ENCODE measurements around the gene RPS13.
"Not testable (repeated sequence)": the region's sequence is repeated elsewhere in the genome, so short reads cannot be mapped to it uniquely, and the experiment has no call there.

Gene RPS13

DNA sequence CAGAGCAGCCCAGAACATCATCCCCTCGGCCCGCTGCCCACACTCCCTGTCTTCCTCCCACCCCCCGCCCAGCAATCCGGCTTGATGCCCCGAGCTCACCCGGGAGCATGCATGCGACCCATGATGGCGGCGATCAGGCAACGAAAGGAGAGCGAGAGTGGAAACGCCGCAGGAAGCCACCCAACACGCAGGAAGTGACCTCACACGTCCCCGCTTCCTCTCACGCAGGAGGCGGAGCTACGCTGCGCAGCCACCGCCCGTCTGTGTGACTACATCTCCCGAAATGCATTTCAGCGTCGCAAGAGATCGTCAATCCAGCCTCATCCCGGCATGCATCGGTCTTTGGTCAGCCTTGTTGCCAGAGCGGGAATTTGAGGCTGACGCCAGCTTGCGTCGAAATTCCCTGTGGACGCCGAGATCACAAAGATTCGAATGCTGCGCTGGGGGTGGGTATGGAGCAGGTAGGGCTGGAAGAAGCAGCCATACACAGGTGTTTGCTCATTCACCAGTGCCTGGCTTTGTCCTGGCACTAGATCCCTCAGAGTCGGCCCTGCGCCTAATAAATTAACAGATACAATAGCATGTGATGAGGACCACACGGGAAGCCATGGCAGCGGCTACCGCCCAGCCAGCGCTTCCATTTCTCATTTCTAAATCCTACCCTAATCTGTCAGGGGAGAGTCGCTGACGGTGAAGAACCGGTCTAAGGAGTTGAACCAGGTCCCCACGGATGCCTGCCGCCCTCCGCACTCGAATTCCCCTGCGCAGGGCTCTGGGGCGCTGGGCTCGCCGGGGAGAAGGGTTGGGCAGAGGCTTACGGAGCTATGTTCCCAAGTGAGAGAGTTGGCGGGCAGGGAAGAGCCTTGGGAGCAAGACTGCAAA, at the start of gene RPS13:
TSS of gene RPS13 (minus strand) at position 148 of the 882 bp plus-strand sequence. CDS start at position 122, 26 bp downstream.
- peak; percentile 83 to 94 (median 90) for DNase-seq

DNA sequence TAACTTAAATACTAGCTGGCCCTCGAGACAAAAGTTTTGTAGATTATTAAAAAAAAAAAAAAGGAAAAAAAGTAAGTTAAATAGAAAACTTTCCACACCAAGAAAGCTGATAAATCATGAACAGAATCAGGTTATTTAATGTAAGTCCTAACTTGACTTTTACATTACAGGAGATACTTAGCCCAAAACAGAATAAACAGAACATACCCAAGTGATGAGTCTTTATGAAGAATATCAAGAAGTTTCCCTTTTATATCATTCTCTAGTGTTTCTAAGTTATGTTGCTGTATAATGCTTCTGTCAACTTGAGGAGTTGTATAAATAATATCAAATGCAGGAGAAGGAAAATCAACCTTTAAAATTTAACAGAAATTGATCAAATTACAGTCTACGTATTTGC, 44.5 kb upstream of the RPS13 start:
- no peak for DNase-seq

GRCh38 chr11:17117262-17117661, 39.8 kb upstream of the RPS13 start:
- DNase-seq: no peak

DNA sequence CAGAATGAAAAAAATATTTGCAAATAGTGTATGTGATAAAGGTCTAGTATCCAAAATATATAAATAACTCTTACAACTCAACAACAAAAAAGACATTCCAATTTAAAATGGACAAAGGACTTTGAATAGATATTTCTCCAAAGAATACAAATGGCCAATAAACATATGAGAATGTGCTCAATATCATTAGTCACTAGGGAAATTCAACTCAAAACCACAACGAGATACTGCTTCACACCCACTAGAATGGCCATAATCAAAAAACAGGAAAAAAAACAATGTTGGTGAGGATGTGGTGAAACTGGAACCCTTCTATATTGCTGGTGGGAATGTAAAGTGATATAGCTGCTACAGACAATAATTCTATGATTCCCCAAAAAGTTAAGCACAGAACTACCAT, 38.6 kb upstream of the RPS13 start:
- no peak for DNase-seq

DNA sequence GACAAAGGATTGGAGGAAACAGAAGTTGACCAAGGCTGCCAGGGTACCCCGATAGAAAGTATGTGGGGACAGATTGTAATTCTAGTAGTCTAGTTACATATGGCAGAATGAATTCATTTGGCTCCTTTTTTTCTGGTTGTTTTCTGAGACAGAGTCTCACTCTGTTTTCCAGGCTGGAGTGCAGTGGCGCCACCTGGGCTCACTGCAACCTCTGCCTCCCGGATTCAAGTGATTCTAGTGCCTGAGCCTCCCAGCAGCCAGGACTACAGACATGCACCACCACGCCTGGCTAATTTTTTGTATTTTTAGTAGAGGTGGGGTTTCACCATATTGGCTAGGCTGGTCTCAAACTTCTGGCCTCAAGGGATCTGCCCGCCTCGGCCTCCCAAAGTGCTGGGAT, 30.3 kb upstream of the RPS13 start:
- DNase-seq: not testable (repeated sequence)

DNA sequence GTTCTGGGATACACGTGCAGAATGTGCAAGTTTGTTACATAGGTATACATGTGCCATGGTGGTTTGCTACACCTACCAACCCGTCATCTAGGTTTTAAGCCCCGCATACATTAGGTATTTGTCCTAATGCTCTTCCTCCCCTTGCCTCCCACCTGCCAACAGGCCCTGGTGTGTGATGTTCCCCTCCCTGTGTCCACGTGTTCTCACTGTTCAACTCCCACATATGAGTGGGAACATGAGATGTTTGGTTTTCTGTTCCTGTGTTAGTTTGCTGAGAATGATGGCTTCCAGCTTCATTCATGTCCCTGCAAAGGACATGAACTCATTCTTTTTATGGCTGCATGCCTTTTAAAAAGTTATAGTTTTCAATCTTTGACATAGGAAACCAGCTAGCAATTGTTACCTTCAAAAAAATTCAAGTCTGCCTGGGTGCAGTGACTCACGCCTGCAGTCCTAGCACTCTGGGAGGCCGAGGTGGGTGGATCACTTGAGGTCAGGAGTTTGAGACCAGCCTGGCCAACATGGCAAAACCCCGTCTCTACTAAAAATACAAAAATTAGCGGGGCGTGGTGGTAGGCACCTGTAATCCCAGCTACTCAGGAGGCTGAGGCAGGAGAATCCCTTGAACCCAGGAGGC, 28.1 kb upstream of the RPS13 start:
- DNase-seq: not testable (repeated sequence)

GRCh38 chr11:17102462-17102861, 25.0 kb upstream of the RPS13 start:
- no peak for DNase-seq

DNA sequence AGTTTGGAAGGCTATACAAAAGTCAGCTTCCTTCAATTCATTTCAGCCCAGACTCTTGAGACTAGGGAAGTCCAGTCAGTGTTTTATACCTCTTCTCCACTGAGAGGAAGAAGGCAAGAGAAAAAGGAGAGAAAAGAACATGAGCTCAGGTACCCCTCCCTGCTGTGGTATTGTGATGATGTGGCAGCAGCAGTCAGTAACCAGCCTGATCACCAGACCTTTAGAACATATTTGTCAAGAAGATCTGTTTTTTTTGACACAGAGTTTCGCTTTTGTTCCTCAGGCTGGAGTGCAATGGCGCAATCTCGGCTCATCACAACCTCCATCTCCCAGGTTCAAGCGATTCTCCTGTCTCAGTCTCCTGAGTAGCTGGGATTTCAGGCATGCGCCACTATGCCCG, 21.2 kb upstream of the RPS13 start:
- no peak for DNase-seq

DNA sequence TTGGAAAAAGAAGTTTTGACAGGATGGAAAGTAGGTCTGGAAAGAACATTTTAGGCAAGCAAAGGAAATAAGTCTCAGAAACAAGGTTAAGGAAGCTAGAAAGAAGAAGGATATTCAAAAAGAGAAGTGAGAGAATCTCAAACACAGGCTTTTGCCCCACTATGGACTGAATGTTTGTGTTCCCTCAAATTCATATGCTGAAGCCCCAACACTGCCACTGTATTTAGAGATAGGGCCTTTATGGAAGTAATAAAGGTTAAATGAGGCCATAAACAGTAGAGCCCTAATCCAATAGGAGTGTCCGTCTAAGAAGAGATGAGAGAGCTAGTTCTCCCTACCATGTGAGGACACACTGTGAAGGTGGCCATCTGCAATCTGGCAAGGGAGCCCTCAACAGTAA, 20.6 kb upstream of the RPS13 start:
- DNase-seq: no peak

DNA sequence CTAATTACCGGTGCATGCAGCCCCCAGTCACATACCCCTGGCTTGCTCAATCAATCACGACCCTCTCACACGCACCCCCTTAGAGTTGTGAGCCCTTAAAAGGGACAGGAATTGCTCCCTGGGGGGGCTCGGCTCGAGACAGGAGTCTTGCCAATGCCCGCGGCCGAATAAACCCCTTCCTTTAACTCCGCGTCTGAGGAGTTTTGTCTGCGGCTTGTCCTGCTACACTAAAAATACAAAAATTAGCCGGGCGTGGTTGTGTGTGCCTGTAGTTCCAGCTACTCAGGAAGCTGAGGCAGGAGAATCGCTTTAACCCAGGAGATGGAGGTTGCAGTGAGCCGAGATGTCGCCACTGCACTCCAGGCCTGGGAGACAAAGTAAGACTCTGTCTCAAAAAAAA, 8.5 kb upstream of the RPS13 start:
- DNase-seq: not testable (repeated sequence)

- DNase-seq: peak in 2 of 6 experiments; percentile 59 to 64
Measured at GRCh38 chr11:17077240-17077519, 287 bp downstream of the RPS13 start.

GRCh38 chr11:17076517-17077239, 789 bp downstream of the RPS13 start:
- no peak for DNase-seq

- DNase-seq: peak in 1 of 6 experiments; percentile 8
Measured at GRCh38 chr11:17075506-17075905, 2.0 kb downstream of the RPS13 start.

DNA sequence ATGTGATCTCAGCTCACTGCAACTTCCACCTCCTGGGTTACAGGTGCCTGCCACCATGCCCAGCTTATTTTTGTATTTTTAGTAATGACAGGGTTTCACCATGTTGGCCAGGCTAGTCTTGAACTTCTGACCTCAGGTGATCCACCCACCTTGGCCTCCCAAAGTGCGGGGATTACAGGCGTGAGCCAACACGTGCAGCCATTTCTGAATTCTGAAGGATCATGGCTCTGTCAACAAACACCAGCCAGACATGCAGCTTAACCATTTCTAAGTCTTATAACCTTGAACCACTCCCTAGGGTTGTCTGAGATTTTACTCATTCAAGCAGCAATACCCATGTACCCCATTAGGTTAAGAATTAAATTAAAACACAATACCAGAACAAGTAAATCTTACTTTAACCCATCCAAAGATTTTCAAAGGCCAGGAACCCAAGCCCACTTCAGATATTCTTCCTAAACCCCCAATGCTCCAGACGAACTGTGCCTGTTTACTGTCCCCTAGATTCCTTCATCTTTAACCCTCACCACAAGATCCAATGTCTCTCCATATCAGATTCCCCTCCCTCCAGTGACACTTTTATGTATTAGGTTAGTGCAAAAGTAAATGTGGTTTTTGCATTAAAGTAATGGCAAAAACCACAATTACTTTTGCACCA, 4.0 kb downstream of the RPS13 start:
- peak in 1 of 6 experiments; percentile 8 for DNase-seq

- no peak for DNase-seq
Measured at GRCh38 chr11:17067417-17067816, 10.1 kb downstream of the RPS13 start.

DNA sequence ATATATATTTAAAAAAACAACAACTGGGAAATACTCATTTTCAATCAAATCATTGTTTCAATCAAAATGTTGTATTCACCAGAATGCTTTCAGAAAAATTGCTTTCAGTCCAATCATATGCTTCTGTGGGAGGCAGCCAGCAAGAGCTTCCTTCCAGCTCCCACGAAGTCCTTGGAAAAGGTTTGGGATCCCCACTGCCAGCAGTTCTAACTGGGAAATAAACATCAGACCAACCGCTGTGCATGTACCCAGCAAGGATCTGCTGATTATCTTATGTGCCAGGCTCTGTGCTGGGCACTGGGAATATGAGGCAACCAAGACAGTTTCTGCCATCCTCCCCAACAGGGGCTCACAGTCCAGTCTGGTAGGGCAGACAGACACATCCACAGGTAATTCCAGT, 10.8 kb downstream of the RPS13 start:
- no peak for DNase-seq

DNA sequence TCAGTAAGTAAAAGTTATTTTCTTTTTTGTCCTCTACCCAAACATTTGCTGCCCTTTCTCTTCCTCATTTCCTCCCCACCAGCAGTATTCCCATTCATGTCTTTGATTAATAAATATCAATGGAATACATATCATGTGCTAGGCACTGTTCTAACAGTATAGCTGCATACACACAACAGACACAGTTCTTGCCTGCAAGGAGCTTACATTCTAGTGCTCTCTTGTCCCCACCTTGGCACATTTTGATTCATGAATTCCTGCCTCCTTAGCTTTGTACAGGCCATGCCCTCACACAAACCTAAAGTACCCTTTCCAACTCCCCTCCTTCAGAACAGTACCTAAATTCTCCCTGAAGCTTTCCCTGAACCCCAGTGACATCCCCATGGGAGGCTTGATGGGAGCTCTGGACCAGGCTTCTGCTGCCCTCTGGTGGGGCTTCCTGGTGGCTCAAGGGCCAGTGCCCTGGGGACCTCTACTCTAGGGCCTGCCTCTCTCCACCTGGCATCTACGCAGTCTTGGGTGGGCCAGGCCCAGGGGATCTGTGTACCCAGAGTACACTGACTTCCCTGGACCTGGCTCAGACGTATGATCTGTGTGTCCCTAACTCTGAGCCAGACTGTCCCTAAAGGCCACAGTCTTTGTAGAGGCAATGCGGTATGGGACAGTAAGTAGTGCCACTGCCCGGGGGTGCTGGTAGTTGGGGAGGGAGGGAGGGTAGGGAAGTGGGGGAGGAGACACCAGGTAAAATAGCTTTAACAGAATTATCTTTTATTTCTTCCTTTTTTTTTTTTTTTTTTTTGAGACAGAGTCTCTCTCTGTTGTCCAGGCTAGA, 14.1 kb downstream of the RPS13 start:
- peak in 1 of 6 experiments; percentile 4 for DNase-seq

DNA sequence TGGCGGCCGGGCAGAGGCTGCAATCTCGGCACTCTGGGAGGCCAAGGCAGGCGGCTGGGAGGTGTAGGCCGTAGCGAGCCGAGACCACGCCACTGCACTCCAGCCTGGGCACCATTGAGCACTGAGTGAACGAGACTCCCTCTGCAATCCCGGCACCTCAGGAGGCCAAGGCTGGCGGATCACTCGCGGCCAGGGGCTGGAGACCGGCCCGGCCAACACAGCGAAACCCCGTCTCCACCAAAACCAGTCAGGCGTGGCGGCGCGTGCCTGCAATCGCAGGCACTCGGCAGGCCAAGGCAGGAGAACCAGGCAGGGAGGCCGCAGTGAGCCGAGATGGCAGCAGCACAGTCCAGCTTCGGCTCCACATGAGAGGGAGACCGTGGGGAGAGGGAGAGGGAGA, 26.3 kb downstream of the RPS13 start:
- not testable (repeated sequence) for DNase-seq

DNA sequence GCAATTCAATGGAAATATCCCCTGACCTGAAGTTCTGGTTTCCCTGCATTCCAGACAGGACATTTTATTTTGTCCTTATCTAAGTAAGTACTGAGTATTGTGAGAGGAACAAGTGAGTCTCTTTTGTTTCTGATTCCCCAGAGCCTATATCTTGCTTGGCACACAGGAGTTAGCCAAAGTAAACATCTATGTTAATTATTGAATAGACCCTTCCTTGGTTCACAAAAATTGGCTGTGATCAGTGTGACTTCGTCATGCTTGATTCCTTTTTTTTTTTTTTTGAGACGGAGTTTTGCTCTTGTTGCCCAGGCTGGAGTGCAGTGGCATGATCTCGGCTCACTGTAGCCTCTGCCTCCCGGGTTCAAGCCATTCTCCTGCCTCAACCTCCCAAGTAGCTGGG, 29.0 kb downstream of the RPS13 start:
- not testable (repeated sequence) for DNase-seq

DNA sequence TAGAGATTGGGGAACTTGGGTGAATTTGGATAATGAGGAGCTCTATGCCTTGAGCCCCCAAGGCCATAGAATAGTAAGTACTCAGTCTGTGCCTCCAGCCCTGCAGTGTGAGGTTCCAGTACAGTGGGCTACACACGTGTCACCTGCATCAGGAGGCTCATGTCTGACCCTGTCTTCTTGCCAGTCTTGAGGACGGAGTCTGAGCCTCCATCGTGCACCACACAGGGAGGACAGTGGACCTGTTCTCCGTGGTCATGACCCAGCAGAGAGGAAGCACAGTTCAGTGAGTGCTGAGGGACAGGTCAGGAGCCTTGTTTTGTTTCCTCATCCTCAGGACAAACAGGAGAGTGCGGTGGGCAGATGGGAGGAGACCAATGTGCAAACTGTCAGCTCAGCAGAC, 30.8 kb downstream of the RPS13 start:
- no peak for DNase-seq

- DNase-seq: no peak
Measured at GRCh38 chr11:17036666-17037658, 40.5 kb downstream of the RPS13 start.
